Activated T-cell treated with anti-CD3 and anti-CD28 coated beads, Interleukin-2, amount 50 U/mL, for 1 hour (primary cell): Measurements from ENCODE around the gene CNGA3.

ENCODE experiments used
- DNase-seq: peaks from one replicate; pipeline ENCODE4 v3.0.0-alpha.2; 2020

CNGA3 gene

DNA sequence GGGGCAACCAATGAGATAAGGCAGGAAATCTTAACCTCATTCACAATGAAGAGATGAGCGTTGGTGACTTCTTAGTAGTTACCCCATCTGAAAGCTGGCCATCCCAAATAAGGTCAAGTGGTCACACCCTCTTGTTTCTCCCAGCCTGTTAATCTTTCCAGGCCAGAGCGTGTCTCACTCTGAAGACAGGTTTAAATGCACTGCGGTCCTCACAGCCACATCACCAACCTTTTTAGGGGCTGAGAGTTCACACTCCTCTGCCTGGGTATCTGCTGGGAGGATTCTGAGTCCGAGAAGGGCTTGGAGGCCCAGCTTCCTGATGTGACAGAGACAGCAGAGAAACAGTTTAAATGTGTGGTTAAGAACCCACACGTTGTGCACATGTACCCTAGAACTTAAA lies 13.3 kb upstream of the CNGA3 start:
- DNase-seq: no peak

DNA sequence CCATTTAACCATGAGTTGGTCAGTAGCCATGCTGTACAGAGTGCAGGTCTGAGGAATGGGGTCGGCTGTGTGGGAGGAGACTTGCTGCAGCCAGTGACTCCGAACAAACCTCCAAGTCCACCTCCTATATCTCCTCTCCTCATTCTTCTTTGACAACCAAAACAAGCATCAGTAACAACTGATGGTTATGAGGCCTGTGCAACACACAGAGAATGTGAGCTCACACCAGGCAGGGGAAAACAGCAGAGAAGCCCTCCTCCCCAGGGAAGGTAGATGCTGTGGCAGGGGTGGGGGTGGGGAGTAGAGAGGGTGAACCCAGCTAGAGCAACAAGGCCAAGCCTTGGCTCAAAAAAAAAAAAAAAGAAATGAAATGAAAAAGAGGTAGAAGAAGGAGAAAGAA lies 12.3 kb upstream of the CNGA3 start:
- DNase-seq: no peak

GRCh38 chr2:98334439-98335078 lies 11.7 kb upstream of the CNGA3 start:
- no peak for DNase-seq

- no peak for DNase-seq
These were observed 11.0 kb upstream of the CNGA3 start for GRCh38 chr2:98335271-98335670.

- DNase-seq: no peak
These were observed 5.0 kb upstream of the CNGA3 start for GRCh38 chr2:98341241-98341640.

DNA sequence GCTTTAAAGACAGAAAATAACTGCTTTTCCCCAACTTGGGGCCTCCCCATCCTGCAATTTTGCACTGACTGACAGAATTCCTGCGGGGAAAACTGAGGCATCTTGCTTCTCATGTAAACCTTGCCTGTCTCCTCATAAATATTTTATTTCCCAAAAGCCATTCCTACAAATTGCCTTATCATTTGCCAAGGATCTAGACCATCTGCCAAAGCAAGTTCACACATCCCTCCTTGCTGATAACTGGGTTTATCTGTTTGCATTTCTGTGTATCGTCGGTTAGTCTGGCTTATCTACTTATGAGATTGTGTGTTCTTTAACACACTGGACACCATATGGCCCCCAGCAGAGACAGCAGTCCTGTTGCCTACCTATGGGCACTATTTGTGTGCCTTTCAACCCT lies 3.0 kb upstream of the CNGA3 start:
- DNase-seq: no peak

GRCh38 chr2:98347298-98348065 lies 1.2 kb downstream of the CNGA3 start:
- no peak for DNase-seq

GRCh38 chr2:98348066-98348561 lies 1.9 kb downstream of the CNGA3 start:
- no peak for DNase-seq

DNA sequence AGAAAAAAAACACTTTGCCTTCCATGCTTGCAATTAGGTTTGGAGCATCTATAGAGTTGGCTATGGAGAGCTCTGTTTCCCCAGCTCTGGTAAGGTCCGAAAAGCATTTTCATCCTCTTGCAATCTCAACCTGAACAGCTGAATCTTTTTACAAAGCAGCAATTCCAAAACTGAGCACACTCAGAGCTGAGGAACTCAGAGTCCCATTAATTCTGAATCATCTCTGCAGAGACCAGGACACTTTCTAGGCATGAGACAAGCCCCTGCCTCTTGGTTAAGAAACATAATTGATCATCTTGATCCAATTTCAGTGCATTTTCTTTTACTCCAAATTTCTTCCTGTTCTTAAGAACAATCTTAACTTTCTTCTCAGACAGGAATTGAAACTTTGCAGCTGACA lies 4.2 kb downstream of the CNGA3 start:
- DNase-seq: no peak

GRCh38 chr2:98355881-98356280 lies 9.6 kb downstream of the CNGA3 start:
- no peak for DNase-seq

DNA sequence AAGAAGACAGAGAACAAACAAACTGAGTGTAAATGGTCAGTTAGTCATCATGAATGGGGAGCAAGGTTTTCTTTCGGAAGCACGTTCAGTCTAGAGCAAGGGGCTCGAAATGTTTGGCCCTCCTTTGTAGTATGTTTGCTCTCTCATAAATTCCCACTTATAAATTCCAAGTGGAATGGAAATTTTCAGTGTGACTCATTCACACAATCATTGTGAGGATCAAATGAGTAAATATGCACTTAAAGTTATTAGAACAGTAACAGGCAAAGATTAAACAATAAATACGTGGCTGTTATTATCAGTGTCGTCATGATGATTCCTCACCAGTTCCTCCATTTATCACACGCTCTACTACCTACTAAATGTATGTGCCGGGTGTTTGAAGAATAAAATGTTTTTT lies 10.5 kb downstream of the CNGA3 start:
- no peak for DNase-seq

DNA sequence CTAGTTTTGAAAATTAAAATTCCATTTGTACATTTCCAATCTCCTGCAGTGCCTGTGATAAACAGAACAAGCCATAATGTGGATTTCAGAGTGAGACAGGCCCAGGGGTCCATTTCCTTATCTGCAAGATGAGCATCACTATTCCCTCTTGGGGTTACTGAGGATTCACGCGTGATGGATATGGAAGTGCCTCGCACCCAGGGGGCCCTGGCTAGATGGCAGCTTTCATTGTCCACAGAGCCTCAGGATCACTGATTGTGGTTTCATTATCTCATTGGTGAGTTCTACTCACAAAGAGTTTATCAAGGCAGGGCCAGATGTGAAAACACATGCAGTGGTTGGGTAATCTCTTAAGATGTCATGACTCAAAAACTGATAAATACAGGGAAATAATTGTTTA lies 11.6 kb downstream of the CNGA3 start:
- DNase-seq: no peak

DNA sequence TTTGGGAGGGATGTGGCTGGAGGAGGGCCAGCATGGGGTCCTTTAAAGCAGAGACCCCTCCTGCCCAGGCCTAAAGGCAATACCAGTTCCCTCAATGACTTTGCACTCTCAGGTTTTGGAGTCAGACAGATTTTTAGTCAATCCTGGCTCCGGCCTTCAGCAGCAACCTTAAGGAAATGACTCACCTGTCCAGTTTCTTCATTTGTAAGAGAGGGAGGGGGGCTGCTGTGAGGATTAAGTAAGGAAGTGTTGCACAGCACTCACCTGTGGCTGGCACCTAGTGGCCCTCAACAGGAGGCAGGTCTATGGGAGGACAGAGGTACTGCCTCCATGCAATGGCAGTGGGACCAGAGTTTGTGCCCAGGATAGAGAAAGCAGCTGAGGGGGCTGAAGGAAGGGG lies 13.7 kb downstream of the CNGA3 start:
- no peak for DNase-seq

DNA sequence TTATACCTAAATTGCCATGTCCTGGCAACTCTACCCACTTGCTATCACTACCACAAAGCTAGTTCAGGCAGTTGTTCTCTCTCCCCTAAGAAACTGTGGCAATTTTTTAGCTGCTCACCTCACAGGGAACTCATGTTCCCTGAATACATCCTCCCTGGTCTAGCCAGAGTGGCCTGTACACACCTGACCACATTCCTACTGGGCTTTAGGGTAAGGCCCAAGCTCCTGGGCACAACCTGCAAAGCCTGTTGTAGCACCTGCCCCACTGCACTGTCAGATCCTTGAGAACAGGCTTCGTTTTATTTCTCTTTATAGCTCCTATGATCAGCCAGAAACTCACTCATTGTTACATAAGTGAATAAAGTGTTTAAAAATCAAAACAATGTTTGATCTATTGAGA lies 21.5 kb downstream of the CNGA3 start:
- no peak for DNase-seq

GRCh38 chr2:98369710-98370239 lies 23.5 kb downstream of the CNGA3 start:
- DNase-seq: no peak

DNA sequence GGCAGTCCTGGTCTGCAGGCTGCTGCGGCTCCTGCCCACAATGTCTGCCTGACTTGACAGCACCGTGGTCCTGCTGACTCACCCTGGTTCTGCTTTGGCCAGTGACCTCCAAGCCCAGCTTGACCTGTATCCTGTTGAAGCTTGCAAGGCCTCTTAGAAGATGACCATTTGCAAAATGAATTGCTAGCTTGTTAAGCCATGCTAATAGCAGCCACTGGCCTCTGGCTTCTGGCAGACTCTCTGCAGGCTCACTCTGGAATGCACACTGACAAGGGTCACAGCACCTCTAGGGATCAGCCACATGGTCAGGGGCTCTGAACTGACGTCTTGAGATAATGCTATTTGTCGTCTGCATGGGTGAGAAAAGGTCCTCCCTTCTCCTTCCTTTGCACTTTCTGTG lies 25.9 kb downstream of the CNGA3 start:
- DNase-seq: no peak

DNA sequence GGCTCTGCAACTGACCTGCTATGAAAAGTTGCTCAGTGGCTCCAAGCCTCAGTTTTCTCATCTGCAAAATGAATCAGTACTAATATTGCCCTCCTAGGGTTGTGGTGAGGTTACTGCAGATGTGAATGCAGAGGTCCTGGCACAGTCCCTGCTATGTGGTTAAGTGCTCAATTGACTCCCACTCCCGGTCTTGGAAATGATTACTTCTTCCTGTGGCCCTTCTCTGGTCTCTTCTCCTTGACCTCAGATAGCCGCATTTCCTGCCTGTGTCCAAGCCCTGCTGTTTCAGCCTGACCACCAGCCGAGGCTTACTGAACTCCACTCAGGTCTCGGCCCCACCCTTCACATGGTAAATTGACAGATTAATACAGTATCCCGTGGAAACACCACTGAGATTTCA lies 26.3 kb downstream of the CNGA3 start:
- DNase-seq: no peak

DNA sequence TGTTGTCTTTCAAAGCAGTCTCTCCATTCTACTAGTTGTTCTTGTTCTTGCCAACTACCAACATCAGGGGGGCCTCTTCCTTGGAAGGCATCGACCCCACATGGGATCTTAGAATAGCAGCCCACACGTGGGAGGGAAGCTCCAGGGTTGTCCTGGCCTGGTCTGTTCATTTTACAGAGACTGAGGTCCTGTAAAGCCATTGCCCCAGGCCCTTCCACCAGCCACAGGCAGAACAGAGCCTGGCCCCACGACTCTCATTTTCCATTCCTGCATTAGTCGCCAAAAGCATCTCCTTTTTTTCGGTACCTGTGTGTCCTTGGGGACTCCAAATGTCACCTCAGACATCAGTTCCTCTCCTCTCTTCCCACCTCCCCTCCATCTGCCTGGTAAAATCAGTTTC lies 28.0 kb downstream of the CNGA3 start:
- no peak for DNase-seq

- no peak for DNase-seq
These were observed 28.8 kb downstream of the CNGA3 start for GRCh38 chr2:98374958-98375570.

- no peak for DNase-seq
These were observed 30.1 kb downstream of the CNGA3 start for GRCh38 chr2:98376301-98376910.

- no peak for DNase-seq
These were observed 30.7 kb downstream of the CNGA3 start for GRCh38 chr2:98376996-98377395.

DNA sequence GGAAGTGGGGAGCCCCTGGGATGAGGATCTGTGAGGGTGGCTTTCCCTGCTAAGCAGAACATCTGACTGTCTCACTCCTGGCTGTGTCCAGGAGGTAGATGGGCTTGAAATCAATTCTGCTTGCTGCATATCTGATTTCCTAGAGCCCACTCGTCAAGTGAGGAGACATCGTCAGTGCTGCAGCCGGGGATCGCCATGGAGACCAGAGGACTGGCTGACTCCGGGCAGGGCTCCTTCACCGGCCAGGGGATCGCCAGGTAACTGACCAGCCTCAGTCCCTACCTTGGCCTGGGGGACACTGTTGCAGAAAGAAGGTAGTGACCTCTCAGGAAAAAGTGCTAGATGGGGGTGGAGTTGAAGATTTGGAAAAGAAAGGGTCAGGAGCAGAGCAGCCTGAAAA lies 31.3 kb downstream of the CNGA3 start:
- DNase-seq: no peak

DNA sequence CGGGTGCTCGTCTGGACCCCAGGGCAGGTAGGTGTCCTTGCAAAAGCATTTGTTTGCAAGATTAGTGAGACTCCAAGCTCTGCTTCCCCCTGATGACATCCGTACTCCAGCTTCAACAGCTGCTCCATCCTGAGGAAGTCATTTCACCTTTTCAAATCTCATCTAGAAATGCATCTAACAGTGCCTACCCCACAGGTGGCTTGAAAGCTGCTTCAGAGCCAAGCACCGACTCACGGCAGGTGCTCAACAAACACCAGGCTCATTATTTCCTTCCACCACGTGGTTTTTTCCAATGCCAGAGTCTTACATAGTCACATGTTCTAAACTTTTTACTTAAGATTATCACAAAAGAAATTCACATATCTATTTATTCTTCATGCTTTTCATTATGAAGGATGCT lies 31.9 kb downstream of the CNGA3 start:
- DNase-seq: no peak

DNA sequence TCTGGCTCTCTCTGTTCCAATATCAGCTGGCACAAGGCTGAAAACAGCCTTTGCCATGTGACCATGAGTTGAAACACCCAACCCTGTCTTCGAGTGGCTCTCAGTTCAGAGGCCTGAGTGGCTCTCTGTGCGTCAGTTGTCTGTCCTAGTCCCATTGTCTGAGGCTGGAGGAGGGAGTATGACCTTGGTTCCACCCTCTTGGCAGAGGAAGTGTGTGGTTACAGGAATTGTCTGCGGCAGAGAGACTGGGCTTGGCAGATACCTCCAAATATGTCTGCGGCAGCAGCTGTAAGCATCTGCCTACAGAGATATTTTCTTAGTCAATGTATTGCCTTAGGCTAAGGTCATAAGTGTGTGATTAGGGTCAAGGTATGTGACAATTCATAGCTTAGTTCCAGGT lies 32.6 kb downstream of the CNGA3 start:
- no peak for DNase-seq
